HG03442 (cell line): ENCODE data around the gene NSUN6.

Experiments
- ATAC-seq: cut with Tn5 transposase; IDR thresholded peaks from one replicate; pipeline ENCODE4 v1.9.1; 2021; ENCODE audit warnings: mild to moderate bottlenecking, moderate library complexity; ENCODE audit not compliant: unreplicated experiment

The NSUN6 gene

DNA sequence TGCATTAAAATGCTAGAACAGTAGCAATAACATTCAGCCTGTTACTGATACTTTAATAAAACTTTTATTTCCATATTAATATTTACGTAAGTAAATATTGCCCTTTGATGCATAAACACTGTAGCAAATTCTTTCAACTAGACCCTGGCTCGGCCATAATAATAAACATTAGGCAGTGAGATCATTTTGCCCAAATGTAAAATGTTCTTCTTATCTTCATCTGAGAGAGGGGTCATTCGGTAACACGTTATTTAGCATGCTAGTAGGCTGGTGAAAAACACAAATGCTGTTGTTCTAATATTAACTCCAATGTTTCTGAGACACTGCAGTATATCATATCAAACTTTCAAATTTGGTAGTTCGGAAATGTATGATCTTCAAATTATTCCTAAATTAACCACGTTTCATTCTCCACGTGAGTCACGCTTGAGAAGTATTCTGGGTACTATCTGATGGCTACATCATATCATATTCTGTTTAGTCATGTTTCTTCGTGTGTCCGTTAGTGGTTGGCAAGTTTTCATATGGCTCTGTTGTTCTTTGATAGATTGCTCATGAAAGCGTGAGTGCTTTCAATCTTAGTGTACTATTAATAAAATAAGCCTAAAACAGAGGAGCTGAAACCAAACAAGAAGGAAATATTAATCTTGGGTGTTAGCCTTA is 145.8 kb downstream of the NSUN6 start:
- no peak for ATAC-seq

DNA sequence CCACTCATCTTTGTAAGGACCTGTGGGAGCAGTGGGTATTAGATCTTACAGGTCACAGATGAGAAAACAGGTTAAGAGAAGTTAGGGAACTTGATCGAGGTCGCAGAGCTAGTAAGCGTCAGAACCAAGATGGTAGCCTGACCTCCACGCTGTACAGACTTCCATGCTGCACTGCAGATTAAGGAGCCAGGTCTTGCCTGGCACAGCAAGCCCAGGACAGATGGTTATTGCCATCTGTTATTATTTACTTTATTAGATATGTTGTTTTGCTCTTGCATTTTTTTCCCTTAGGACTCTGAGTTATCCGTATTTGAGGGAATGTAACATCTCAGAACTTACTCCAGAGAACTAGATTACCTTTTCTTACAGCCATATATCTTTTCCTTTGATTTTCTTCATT is 147.2 kb downstream of the NSUN6 start:
- no peak for ATAC-seq

DNA sequence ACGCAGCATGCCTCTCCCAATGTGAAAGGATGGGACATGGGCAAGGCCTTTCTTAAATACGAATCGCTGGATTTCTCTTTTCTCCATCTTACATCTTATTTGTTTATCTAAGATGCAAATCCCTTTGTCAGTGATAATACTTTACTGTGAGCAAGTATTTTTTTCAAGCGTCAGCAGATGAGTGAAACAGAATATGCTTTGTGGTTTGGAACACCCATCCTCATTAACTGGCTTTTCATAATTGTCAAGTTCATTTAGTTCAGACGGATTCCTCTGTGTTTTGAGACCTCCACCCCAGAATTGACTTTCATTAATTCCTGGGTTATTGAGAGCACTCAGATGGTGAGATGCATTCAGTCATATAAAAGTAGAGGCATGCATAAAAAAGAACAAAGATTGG is 149.8 kb downstream of the NSUN6 start:
- no peak for ATAC-seq

DNA sequence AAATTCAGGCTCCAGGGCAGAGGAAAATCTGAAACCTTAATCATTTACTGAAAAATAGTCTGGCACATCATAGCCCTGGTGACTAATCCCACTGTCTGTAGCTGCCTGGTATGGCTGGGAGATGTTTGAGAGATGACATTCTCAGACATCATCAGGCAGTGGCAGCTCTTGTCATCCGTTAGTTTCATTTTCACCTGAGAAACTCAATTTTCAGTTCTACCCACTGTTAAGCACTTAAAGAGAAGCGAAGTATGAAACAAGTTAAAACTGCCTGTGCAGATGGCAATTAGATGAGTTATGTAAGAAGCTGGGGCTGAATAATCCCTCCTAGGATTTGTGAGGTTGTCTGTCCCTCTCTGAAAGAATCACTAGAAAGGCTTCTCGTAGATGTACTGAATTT is 150.2 kb downstream of the NSUN6 start:
- ATAC-seq = peak; percentile 94

DNA sequence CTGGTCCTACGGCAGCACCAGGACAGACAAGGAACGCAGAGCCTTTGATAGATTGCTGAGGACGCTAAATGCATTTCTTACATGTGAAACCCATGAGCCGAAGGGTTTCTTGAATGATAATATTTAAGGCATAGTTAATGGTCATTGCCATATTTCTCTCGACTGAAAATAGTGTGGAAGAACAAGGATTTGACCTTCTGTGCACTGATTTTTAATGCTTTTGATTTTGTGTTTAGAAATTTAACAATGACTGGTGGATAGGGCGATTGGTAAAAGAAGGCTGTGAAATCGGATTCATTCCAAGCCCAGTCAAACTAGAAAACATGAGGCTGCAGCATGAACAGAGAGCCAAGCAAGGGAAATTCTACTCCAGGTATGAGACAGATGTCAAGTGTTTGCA is 150.8 kb downstream of the NSUN6 start:
- ATAC-seq = no peak

DNA sequence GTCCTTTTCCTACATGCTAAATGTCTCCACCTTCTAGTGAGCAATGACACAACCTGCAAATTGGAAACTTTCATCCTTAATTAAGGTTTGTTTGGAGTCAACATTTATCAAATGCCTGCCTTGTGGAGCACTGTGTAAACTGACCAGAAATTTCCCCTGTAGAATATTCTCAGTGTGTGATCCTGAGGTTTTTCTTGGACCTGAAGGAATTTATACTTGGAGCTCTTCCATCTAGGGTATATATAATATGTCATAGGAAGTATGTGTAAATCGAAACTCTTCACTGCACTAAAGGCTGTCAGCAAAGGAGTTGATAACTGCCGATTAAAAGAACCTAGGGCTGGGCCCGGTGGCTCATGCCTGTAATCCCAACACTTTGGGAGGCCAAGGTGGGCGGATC is 152.4 kb downstream of the NSUN6 start:
- ATAC-seq = no peak

DNA sequence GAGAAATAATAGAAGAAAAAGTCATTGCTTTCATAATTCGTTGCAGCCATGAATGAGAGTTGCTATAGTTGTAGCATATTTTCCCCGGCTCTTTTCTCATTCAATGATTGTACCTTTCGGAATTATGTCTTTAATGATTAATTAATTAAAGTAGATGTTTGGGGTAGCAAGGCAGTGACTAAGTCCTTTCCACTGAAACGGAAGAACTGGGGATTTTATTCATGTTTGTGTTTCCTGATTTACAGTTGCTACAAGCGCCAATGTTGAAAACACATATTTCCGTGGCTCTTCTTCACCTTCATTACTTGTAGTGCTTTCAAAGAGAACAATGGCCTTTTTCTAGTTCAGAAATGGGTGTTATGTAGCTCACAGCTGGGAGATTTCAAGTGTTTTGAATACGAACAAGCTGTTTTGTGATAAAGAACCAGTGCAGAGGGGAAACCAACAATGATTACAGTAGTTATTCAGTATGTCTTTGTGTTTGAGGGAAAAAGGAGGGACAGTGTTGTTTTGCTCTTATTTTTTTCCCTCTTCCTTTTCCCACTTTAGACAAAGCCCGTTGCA is 153.5 kb downstream of the NSUN6 start:
- ATAC-seq = no peak
